ENCODE results near the gene OR13C5. TPM values are rescaled to one million over a fixed set of nuclear protein-coding genes. Genes with fewer than 3 reads are reported as not detected.
"Not testable (repeated sequence)": the region's sequence is repeated elsewhere in the genome, so short reads cannot be mapped to it uniquely, and the experiment has no call there.

Gene OR13C5, protein sequence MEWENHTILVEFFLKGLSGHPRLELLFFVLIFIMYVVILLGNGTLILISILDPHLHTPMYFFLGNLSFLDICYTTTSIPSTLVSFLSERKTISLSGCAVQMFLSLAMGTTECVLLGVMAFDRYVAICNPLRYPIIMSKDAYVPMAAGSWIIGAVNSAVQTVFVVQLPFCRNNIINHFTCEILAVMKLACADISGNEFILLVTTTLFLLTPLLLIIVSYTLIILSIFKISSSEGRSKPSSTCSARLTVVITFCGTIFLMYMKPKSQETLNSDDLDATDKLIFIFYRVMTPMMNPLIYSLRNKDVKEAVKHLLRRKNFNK
- total RNA-seq (ENCODE audit: unreplicated experiment), result not detected
- long read RNA-seq, result 0 reads

DNA sequence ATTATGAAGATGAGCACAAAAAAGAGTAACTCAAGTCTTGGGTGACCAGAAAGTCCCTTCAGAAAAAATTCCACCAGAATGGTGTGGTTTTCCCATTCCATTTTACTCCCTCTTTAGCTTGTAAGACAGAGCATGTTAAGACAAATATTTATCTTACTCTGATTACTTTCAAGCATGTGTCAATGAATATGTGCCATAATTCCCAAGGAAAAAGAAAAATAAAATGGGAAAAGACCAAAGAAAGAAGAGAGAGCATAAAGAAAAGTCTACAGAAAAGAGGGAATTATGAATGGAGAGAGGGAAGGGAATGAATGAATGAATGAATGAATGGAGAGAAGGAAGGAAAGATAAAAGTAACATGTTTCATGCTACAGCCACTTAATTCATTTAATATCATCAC, at the start of gene OR13C5:
Gene OR13C5, minus strand, starts transcription at position 101 of the 400 bp plus-strand sequence. Its CDS starts 0 bp downstream, at position 101.
- not testable (repeated sequence) for H3K4me3 Mint-ChIP-seq (ENCODE audit: unreplicated experiment); H3K9me3 Mint-ChIP-seq (ENCODE audit: unreplicated experiment); H3K27me3 Mint-ChIP-seq (ENCODE audit: unreplicated experiment); H3K4me1 Mint-ChIP-seq (ENCODE audit: low read depth, unreplicated experiment); H3K36me3 Mint-ChIP-seq (ENCODE audit: unreplicated experiment); DNase-seq; H3K27ac Mint-ChIP-seq (ENCODE audit: unreplicated experiment)

DNA sequence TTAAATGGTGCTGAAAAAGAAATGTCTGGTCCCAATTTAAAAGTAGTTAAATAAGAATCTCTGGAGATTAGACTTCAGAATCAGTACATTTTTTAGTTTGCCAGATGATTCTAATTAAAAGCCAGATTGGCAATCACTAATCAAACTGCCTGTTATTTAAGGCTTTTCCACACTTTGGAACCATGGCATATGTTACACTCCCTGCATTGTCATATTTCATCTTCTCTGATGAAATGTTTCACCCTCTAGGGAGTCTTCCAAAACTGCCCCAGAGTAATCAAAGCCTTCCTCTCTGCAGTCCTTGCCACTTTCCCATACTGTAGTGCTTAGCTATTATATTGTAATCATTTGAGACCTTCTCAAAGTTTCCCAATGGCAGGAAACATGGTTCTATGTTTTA, 36.2 kb upstream of the OR13C5 start:
- TF ChIP-seq, protein P1, sequence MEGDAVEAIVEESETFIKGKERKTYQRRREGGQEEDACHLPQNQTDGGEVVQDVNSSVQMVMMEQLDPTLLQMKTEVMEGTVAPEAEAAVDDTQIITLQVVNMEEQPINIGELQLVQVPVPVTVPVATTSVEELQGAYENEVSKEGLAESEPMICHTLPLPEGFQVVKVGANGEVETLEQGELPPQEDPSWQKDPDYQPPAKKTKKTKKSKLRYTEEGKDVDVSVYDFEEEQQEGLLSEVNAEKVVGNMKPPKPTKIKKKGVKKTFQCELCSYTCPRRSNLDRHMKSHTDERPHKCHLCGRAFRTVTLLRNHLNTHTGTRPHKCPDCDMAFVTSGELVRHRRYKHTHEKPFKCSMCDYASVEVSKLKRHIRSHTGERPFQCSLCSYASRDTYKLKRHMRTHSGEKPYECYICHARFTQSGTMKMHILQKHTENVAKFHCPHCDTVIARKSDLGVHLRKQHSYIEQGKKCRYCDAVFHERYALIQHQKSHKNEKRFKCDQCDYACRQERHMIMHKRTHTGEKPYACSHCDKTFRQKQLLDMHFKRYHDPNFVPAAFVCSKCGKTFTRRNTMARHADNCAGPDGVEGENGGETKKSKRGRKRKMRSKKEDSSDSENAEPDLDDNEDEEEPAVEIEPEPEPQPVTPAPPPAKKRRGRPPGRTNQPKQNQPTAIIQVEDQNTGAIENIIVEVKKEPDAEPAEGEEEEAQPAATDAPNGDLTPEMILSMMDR (IDR thresholded peaks at IDR 0.05; ENCODE audit: partially characterized antibody, unreplicated experiment), result no peak
- Mint-ChIP-seq H3K9me3 (ENCODE audit: unreplicated experiment) (no peaks in the 10 kb centered on the region), H3K27ac (ENCODE audit: unreplicated experiment) (no peak overlapping the region), H3K36me3 (ENCODE audit: unreplicated experiment) (peaks cover 15% of the 10 kb centered on the region), H3K27me3 (ENCODE audit: unreplicated experiment) (peaks cover 2% of the 10 kb centered on the region), H3K4me3 (ENCODE audit: unreplicated experiment) (no peak overlapping the region), H3K4me1 (ENCODE audit: low read depth, unreplicated experiment) (no peaks in the 10 kb centered on the region)
- DNase-seq, result no peak

DNA sequence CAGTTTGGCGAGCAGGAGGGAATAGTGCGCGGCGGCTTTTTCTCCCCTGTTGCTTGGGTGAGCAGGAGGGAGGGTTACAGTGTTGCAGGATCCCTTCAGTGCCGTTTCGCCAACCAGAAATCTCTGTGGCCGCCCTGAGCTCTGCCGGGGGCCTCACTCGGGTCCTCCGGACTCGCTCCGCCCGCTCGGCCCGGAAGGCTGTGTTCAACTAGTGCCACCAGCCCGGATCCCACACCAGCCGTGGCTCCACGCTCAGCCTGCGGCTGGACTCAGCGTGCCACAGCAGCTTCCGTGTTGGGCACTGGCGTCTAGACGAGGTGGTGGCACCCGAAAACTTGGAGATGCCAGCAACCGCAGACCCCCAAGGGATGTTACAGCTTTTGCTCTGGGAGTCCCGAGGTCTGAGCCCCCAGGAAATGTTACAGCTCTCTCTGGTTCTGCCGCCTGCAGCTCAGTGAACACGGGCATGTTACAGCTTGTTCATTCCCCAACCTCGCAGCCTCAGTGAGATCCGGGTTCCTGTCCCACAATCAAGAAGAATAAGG, 34.8 kb upstream of the OR13C5 start:
- Mint-ChIP-seq H3K4me3 (ENCODE audit: unreplicated experiment) (no peak overlapping the region), H3K27ac (ENCODE audit: unreplicated experiment) (no peak overlapping the region), H3K36me3 (ENCODE audit: unreplicated experiment) (peaks cover 15% of the 10 kb centered on the region), H3K27me3 (ENCODE audit: unreplicated experiment) (peaks cover 2% of the 10 kb centered on the region), H3K4me1 (ENCODE audit: low read depth, unreplicated experiment) (no peaks in the 10 kb centered on the region), H3K9me3 (ENCODE audit: unreplicated experiment) (no peaks in the 10 kb centered on the region)
- no peak for DNase-seq
- TF ChIP-seq, protein P1 (IDR thresholded peaks at IDR 0.05; ENCODE audit: partially characterized antibody, unreplicated experiment), result no peak

DNA sequence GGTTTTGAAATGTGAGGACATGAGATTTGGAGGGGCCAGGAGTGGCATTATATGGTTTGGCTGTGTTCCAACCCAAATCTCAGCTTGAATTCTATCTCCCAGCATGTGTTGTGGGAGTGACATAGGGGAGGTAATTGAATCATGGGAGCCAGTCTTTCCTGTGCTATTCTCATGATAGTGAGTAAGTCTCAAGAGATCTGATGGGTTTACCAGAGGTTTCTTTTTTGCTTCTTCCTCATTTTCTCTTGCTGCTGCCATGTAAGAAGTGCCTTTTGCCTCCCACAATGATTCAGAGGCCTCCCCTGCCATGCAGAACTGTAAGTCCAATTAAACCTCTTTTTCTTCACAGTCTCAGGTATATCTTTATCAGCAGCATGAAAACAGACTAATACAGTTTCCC, 26.8 kb upstream of the OR13C5 start:
- not testable (repeated sequence) for H3K9me3 Mint-ChIP-seq (ENCODE audit: unreplicated experiment); H3K27ac Mint-ChIP-seq (ENCODE audit: unreplicated experiment); H3K36me3 Mint-ChIP-seq (ENCODE audit: unreplicated experiment); H3K4me1 Mint-ChIP-seq (ENCODE audit: low read depth, unreplicated experiment); H3K4me3 Mint-ChIP-seq (ENCODE audit: unreplicated experiment); DNase-seq; H3K27me3 Mint-ChIP-seq (ENCODE audit: unreplicated experiment)

DNA sequence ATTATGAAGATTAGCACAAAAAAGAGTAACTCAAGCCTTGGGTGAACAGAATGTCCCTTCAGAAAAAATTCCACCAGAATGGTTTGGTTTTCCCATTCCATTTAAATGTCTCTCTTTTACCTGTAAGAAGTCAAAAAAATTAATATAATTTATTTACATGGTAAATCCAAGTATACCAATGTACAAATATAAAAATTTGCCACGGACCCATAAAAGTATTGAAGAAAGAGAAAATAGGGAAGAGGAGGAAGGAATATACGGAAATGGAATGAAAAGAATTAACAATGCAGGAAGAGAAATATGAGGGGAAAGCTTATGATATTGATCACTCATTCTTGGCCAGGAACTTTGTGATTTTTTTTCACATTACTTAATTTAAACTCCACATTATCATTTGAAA, 18.9 kb upstream of the OR13C5 start, which contains the start of gene OR13C9:
Gene OR13C9, minus strand, starts transcription at position 101 of the 400 bp plus-strand sequence. Its CDS starts 0 bp downstream, at position 101.
- no peak for DNase-seq
- Mint-ChIP-seq H3K4me3 (ENCODE audit: unreplicated experiment) (no peak within 1 kb of the TSS), H3K4me1 (ENCODE audit: low read depth, unreplicated experiment) (no peaks in the 10 kb centered on the region), H3K27me3 (ENCODE audit: unreplicated experiment) (peaks cover 1% of the 10 kb centered on the region), H3K27ac (ENCODE audit: unreplicated experiment) (no peak within 1 kb of the TSS), H3K9me3 (ENCODE audit: unreplicated experiment) (no peaks in the 10 kb centered on the region), H3K36me3 (ENCODE audit: unreplicated experiment) (no peaks in the 10 kb centered on the region)
- TF ChIP-seq, protein P1 (IDR thresholded peaks at IDR 0.05; ENCODE audit: partially characterized antibody, unreplicated experiment), result no peak

DNA sequence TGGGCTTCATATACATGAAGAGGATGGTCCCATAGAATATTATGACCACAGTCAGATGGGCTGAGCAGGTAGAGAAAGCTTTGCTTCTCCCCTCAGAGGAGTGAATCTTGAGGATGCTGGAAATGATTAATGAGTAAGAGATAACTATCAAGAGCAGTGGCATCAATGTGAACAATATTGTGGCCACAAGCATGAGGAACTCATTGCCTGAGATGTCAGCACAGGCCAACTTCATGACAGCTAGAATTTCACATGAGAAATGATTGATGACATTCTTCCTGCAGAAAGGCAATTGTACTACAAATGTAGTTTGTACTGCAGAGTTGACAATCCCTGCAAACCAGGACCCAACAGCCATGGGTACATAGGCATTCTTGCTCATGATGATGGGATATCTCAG, 18.2 kb upstream of the OR13C5 start:
- H3K4me1 Mint-ChIP-seq (ENCODE audit: low read depth, unreplicated experiment), result no peaks in the 10 kb centered on the region
- H3K9me3 Mint-ChIP-seq (ENCODE audit: unreplicated experiment), result no peaks in the 10 kb centered on the region
- H3K27me3 Mint-ChIP-seq (ENCODE audit: unreplicated experiment), result peaks cover 1% of the 10 kb centered on the region
- no peaks in the 10 kb centered on the region for H3K36me3 Mint-ChIP-seq (ENCODE audit: unreplicated experiment)
- TF ChIP-seq, protein P1 (IDR thresholded peaks at IDR 0.05; ENCODE audit: partially characterized antibody, unreplicated experiment), result no peak
- no peak for DNase-seq
- H3K4me3 Mint-ChIP-seq (ENCODE audit: unreplicated experiment), result no peak overlapping the region
- no peak overlapping the region for H3K27ac Mint-ChIP-seq (ENCODE audit: unreplicated experiment)
